Thoracic aorta (tissue), 2 donors: Measurements from ENCODE around the gene TOX3. TPM values are rescaled to one million over a fixed set of nuclear protein-coding genes. Genes with fewer than 3 reads are reported as not detected.

Experiments
- ATAC-seq: fragments of 150-250 bp; one replicate; pipeline ENCODE4 v1.8.0; 2017; ENCODE audit warnings: low read depth; ENCODE audit not compliant: insufficient number of reproducible peaks, low FRiP score
- DNase-seq: peaks from one replicate; pipeline ENCODE4 v3.0.0-alpha.2; 2020; ENCODE audit warnings: low spot score
- H3K27ac ChIP-seq, 2 donors: fragments of 200-600 bp; sonication (generic); 1 replicate in 1 of 2; 2 replicates in 1 of 2; pipeline ENCODE4 v1.5.1; 2016; ENCODE audit warnings: mild to moderate bottlenecking in 2 of 2, moderate library complexity in 2 of 2
- H3K27me3 ChIP-seq: fragments of 200-600 bp; sonication (generic); replicated peaks from 2 replicates; pipeline ENCODE4 v1.6.0; 2016; ENCODE audit warnings: mild to moderate bottlenecking; ENCODE audit not compliant: insufficient read depth
- H3K36me3 ChIP-seq: fragments of 200-600 bp; sonication (generic); one replicate; pipeline ENCODE4 v1.5.1; 2016
- H3K4me1 ChIP-seq, 2 donors: fragments of 200-600 bp; sonication (generic); 1 replicate in 1 of 2; 2 replicates in 1 of 2; pipeline versions ENCODE4 v1.5.1 to v1.6.0; 2016; ENCODE audit warnings: low read depth in 2 of 2, mild to moderate bottlenecking in 1 of 2; ENCODE audit not compliant: control insufficient read depth in 1 of 2
- H3K4me3 ChIP-seq: fragments of 200-600 bp; sonication (generic); 2 replicates; pipeline ENCODE4 v1.5.1; 2016; ENCODE audit warnings: mild to moderate bottlenecking
- H3K9me3 ChIP-seq: fragments of 200-600 bp; sonication (generic); 2 replicates; pipeline ENCODE4 v1.5.1; 2016
- CTCF ChIP-seq: fragments of 200-600 bp; sonication (generic); IDR thresholded peaks from one replicate; pipeline ENCODE4 v1.5.1; 2019; ENCODE audit warnings: antibody characterized with exemption
- total RNA-seq, 2 donors: library from RNA; depleted of rRNA; stranded (reverse); fragments of >200 nt; gene quantifications; one replicate each; pipeline versions ENCODE4 v1.1.0 to v1.2.3, GENCODE V29; 2016

The TOX3 gene
- total RNA-seq, 2 donors from 2014 or later, result not detected

DNA sequence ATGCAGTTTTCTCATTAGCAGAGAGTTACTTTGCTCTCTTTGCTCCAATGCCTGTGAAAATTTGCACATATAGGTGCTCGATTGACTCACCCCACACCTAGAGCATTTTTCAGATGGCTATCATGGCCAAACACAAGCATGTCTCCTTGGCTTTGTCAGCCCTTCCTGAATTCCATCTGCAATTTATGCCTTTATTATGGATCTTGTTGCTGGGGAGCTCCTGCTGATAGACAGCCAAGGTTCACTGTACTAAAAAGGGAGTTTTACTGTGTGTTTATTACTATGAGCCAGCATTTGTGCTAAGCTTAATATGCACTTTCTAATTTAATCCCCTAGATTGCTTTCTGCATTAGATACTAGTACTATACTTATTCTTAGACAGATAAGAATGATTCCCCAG lies 93.3 kb downstream of the TOX3 start:
- Histone ChIP-seq H3K4me1 (no peaks in the 10 kb centered on the region), H3K27ac (no peak overlapping the region), H3K27me3 (no peaks in the 10 kb centered on the region), H3K4me3 (no peak overlapping the region), H3K9me3 (no peaks in the 10 kb centered on the region), H3K36me3 (no peaks in the 10 kb centered on the region)
- no peak for DNase-seq
- no peak for ATAC-seq
- no peak for TF ChIP-seq CTCF

GRCh38 chr16:52451971-52452421 lies 94.9 kb downstream of the TOX3 start:
- Histone ChIP-seq H3K4me1 (no peaks in the 10 kb centered on the region), H3K27me3 (no peaks in the 10 kb centered on the region), H3K36me3 (no peaks in the 10 kb centered on the region), H3K4me3 (no peak overlapping the region), H3K9me3 (no peaks in the 10 kb centered on the region), H3K27ac (no peak overlapping the region)
- DNase-seq (no peak), ATAC-seq (no peak)
- TF ChIP-seq CTCF, result no peak

DNA sequence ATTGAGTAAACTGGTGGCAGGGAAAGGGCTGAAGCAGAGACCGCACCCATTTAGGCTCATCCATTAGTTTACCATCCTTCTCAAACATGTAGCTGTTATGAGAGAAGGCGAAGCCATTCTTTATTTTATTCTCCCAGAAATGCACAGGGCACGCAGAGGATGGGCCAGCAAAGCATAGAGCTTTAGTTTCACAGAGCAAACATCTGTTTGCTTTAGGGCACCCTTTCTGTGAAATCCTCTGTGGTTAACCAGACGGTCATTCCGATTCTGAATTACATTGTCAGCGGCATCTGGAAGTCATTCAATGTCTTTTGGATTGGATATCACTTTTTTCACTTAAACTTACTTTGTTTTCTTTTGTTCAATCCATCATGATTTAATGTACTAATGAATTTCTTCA lies 96.0 kb downstream of the TOX3 start:
- Histone ChIP-seq H3K4me3 (no peak overlapping the region), H3K9me3 (no peaks in the 10 kb centered on the region), H3K27ac (no peak overlapping the region), H3K27me3 (no peaks in the 10 kb centered on the region), H3K4me1 (no peaks in the 10 kb centered on the region), H3K36me3 (no peaks in the 10 kb centered on the region)
- TF ChIP-seq CTCF, result no peak
- ATAC-seq (no peak), DNase-seq (no peak)

DNA sequence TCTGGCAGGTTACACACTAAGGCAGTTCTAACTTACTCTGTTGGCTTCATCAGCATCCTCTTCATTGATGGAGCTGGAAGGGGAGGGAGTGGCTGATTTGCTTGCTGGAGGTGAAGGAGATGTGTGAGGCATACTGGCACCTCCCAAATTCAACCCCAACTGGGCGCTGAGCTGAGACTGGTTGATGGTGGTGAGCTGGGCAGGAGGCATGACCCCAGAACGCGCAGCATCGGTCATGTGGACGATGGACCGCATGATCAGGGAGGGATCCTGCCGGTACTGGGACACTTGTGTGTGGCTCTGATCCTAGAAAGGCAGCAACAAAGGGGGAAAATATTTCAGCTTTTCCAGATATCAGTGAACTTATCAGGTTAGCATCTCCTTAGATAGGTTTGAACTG lies 96.7 kb downstream of the TOX3 start:
- H3K27me3 ChIP-seq, result no peaks in the 10 kb centered on the region
- H3K4me3 ChIP-seq, result no peak overlapping the region
- DNase-seq (no peak), ATAC-seq (no peak)
- no peaks in the 10 kb centered on the region for H3K9me3 ChIP-seq
- H3K27ac ChIP-seq, result no peak overlapping the region
- H3K4me1 ChIP-seq, result no peaks in the 10 kb centered on the region
- no peak for TF ChIP-seq CTCF
- H3K36me3 ChIP-seq, result no peaks in the 10 kb centered on the region

- Histone ChIP-seq H3K4me1 (no peaks in the 10 kb centered on the region), H3K4me3 (no peak overlapping the region), H3K27ac (no peak overlapping the region), H3K36me3 (no peaks in the 10 kb centered on the region), H3K9me3 (no peaks in the 10 kb centered on the region), H3K27me3 (no peaks in the 10 kb centered on the region)
- ATAC-seq, result no peak
- no peak for DNase-seq
- TF ChIP-seq CTCF, result no peak
Measured at GRCh38 chr16:52446080-52446479, 100.9 kb downstream of the TOX3 start.
